ENCODE data around the gene GASK1B. TPM values are rescaled to one million over a fixed set of nuclear protein-coding genes. Genes with fewer than 3 reads are reported as not detected.

Gene GASK1B
- total and polyA plus RNA-seq, 2 of the 13 experiments (the other 11 are each of a cell fraction or from before 2014, with no cell fraction given) = 29.1 to 40.4 TPM

GRCh38 chr4:158170691-158171561, 1.9 kb downstream of the GASK1B start (continued):
- TF ChIP-seq PRDM4 (CRISPR knock-in tag; IDR thresholded peaks at IDR 0.05; ENCODE audit: borderline replicate concordance) (no peak; the same call in 1 of the 2 replicates), RFX3 (CRISPR knock-in tag; IDR thresholded peaks at IDR 0.05) (no peak), ZNF367 (CRISPR knock-in tag; IDR thresholded peaks at IDR 0.05; ENCODE audit: borderline replicate concordance) (no peak), KLF11 (CRISPR knock-in tag; IDR thresholded peaks at IDR 0.05) (no peak), MYC (CRISPR knock-in tag; IDR thresholded peaks at IDR 0.05; ENCODE audit: borderline replicate concordance) (peak; percentile 36; the same call in 1 of the 2 replicates), NR0B2 (CRISPR knock-in tag; IDR thresholded peaks at IDR 0.05) (no peak), SALL1 (CRISPR knock-in tag; IDR thresholded peaks at IDR 0.05) (peak; percentile 82), SRF (IDR thresholded peaks at IDR 0.05; ENCODE audit: low read depth, low read length) (no peak), SMAD3 (CRISPR knock-in tag; IDR thresholded peaks at IDR 0.05) (no peak), ATM (IDR thresholded peaks at IDR 0.05; ENCODE audit: borderline replicate concordance) (no peak), ZNF232 (CRISPR knock-in tag; IDR thresholded peaks at IDR 0.05; ENCODE audit: borderline replicate concordance) (no peak), TOE1 (CRISPR knock-in tag; IDR thresholded peaks at IDR 0.05) (no peak), POGK (CRISPR knock-in tag; conservative IDR thresholded peaks at IDR 0.05) (no peak), ZMYM4 (CRISPR knock-in tag; IDR thresholded peaks at IDR 0.05) (peak; percentile 91), ZNF547 (CRISPR knock-in tag; IDR thresholded peaks at IDR 0.05) (no peak; the same call in 1 of the 2 replicates), SMAD1 (CRISPR knock-in tag; IDR thresholded peaks at IDR 0.05; ENCODE audit: borderline replicate concordance, low read depth) (0 out of 2 replicates have a peak, but pooled peaks have one; percentile 29), ZNF251 (CRISPR knock-in tag; IDR thresholded peaks at IDR 0.05) (no peak), THAP7 (CRISPR knock-in tag; IDR thresholded peaks at IDR 0.05) (no peak), ZNF441 (CRISPR knock-in tag; IDR thresholded peaks at IDR 0.05; ENCODE audit: borderline replicate concordance) (no peak), YEATS2 (CRISPR knock-in tag; IDR thresholded peaks at IDR 0.05; ENCODE audit: borderline replicate concordance) (no peak), ZFP62 (CRISPR knock-in tag; IDR thresholded peaks at IDR 0.05) (no peak), ZBTB39 (CRISPR knock-in tag; IDR thresholded peaks at IDR 0.05) (no peak), STAT5B (CRISPR knock-in tag; IDR thresholded peaks at IDR 0.05) (no peak)
